K562 (cell line): ENCODE data around the gene CALR3. TPM values are rescaled to one million over a fixed set of nuclear protein-coding genes. Genes with fewer than 3 reads are reported as not detected.

Source experiments
- FOXA1 ChIP-seq: fragments of 450-650 bp; IDR thresholded peaks from 2 replicates; pipeline ENCODE4 v1.6.1; 2016; ENCODE audit warnings: mild to moderate bottlenecking, borderline replicate concordance
- JUND ChIP-seq, 2 experiments: IDR thresholded peaks; 2 replicates in 1 of 2; 3 replicates in 1 of 2; pipeline ENCODE4 v1.6.1; 2011; ENCODE audit warnings: borderline replicate concordance in 2 of 2, low read depth in 2 of 2, low read length in 2 of 2, improper control_type of control experiment in 1 of 2, missing biosample characterization in 1 of 2, missing genetic modification characterization in 1 of 2, missing genetic modification reagents in 1 of 2
- MEIS2 ChIP-seq: fragments of 450-650 bp; IDR thresholded peaks from 2 replicates; pipeline ENCODE4 v1.6.1; 2014; ENCODE audit warnings: mild to moderate bottlenecking; ENCODE audit not compliant: partially characterized antibody
- REST ChIP-seq, 2 experiments: fragments of 450-650 bp; formaldehyde crosslinking in 1 of 2; IDR thresholded peaks; 2 replicates each; pipeline versions ENCODE4 v1.4.0 to v1.6.1; 2014 to 2020; ENCODE audit warnings: mild to moderate bottlenecking in 2 of 2, borderline replicate concordance in 1 of 2, low read depth in 1 of 2
- SMC3 ChIP-seq: conservative IDR thresholded peaks from 2 replicates; pipeline ENCODE4 v1.6.1; 2011; ENCODE audit warnings: low read depth, low read length, improper control_type of control experiment; ENCODE audit not compliant: insufficient read depth
- polyA plus RNA-seq, 8 experiments: library from polyadenylated mRNA; depleted of rRNA in 4 of 8; stranded (reverse) in 5 of 8; unstranded in 3 of 8; fragments of >200 nt; fragmentation: Nextera tagmentation in 2 of 8; fragmentation: Illumina TruSeq in 1 of 8; extraction: Ambion mirVana in 2 of 8; extraction: Trizol in 1 of 8; gene quantifications; 2 replicates each; pipeline versions ENCODE4 v1.2.1 to v1.2.3, GENCODE V29; 2011 to 2014; ENCODE audit warnings: inconsistent platforms in 1 of 8, missing spikeins in 1 of 8
- total RNA-seq, 7 experiments: library from RNA; depleted of rRNA in 6 of 7; stranded (reverse); fragments of >200 nt in 6 of 7; fragmentation: Illumina TruSeq in 2 of 7; extraction: Trizol in 2 of 7; gene quantifications; 2 replicates each; pipeline versions ENCODE4 v1.2.1 to v1.2.3, GENCODE V29; 2011 to 2021; ENCODE audit warnings: low replicate concordance in 1 of 7

Gene CALR3
- total and polyA plus RNA-seq, 9 of the 15 experiments (the other 6 are each of a cell fraction or from before 2014, with no cell fraction given) = 0.15 to 0.41 (median 0.22) TPM; not detected in 4

- TF ChIP-seq REST (IDR thresholded peaks at IDR 0.05; ENCODE audit: borderline replicate concordance) (peak; percentile 33; the same call in 1 of the 2 replicates), REST (CRISPR knock-in tag; IDR thresholded peaks at IDR 0.05; ENCODE audit: low read depth) (no peak), SMC3 (peak; percentile 33; the same call in 1 of the 2 replicates), FOXA1 (no peak), MEIS2 (peak; percentile 17), JUND (IDR thresholded peaks at IDR 0.05; ENCODE audit: borderline replicate concordance, low read depth, low read length) (0 out of 2 replicates have a peak, but pooled peaks have one; percentile 9), JUND (tag; IDR thresholded peaks at IDR 0.05; ENCODE audit: borderline replicate concordance, low read depth, low read length) (no peak)
Observed at GRCh38 chr19:16527971-16528521, 32.1 kb upstream of the CALR3 start (continued).
